WTC11 (cell line): ENCODE measurements around the gene COPZ2. TPM values are rescaled to one million over a fixed set of nuclear protein-coding genes. Genes with fewer than 3 reads are reported as not detected.

ENCODE experiments used
- AR ChIP-seq: fragments of 250-450 bp; sonication (Bioruptor Pico); IDR thresholded peaks from 2 replicates; pipeline ENCODE4 v1.9.0; 2021; ENCODE audit warnings: mild to moderate bottlenecking
- ATF3 ChIP-seq: sonication (generic); formaldehyde crosslinking; conservative IDR thresholded peaks from 2 replicates; pipeline ENCODE4 v1.8.1; 2022; ENCODE audit warnings: mild to moderate bottlenecking, missing genetic modification reagents
- CREB1 ChIP-seq: sonication (generic); formaldehyde crosslinking; IDR thresholded peaks from 2 replicates; pipeline ENCODE4 v1.8.0; 2023; ENCODE audit warnings: mild to moderate bottlenecking, missing genetic modification reagents
- E2F1 ChIP-seq: sonication (generic); formaldehyde crosslinking; IDR thresholded peaks from 2 replicates; pipeline ENCODE4 v1.8.0; 2022; ENCODE audit warnings: mild to moderate bottlenecking, missing genetic modification reagents
- E2F5 ChIP-seq: sonication (generic); formaldehyde crosslinking; IDR thresholded peaks from 2 replicates; pipeline ENCODE4 v1.8.1; 2022; ENCODE audit warnings: mild to moderate bottlenecking, moderate library complexity, missing genetic modification reagents
- ELF4 ChIP-seq: sonication (generic); formaldehyde crosslinking; IDR thresholded peaks from 2 replicates; pipeline ENCODE4 v1.8.1; 2022; ENCODE audit warnings: low read depth, mild to moderate bottlenecking, moderate library complexity, missing genetic modification reagents
- FOXK1 ChIP-seq: sonication (generic); formaldehyde crosslinking; IDR thresholded peaks from 2 replicates; pipeline ENCODE4 v1.8.0; 2022; ENCODE audit warnings: mild to moderate bottlenecking, moderate library complexity, missing genetic modification reagents
- GABPB1 ChIP-seq: sonication (generic); formaldehyde crosslinking; IDR thresholded peaks from 2 replicates; pipeline ENCODE4 v1.8.1; 2023; ENCODE audit warnings: mild to moderate bottlenecking, missing genetic modification reagents
- MAX ChIP-seq: sonication (generic); formaldehyde crosslinking; IDR thresholded peaks from 2 replicates; pipeline ENCODE4 v1.8.0; 2022; ENCODE audit warnings: mild to moderate bottlenecking, missing genetic modification reagents
- MXD4 ChIP-seq: fragments of 250-450 bp; sonication (Bioruptor Pico); IDR thresholded peaks from 2 replicates; pipeline ENCODE4 v1.8.0; 2021; ENCODE audit warnings: mild to moderate bottlenecking, moderate library complexity, borderline replicate concordance
- NR2C2 ChIP-seq: sonication (generic); formaldehyde crosslinking; IDR thresholded peaks from 2 replicates; pipeline ENCODE4 v1.8.0; 2022; ENCODE audit warnings: mild to moderate bottlenecking, missing genetic modification reagents
- OVOL2 ChIP-seq: fragments of 250-450 bp; sonication (Bioruptor Pico); IDR thresholded peaks from 2 replicates; pipeline ENCODE4 v1.9.0; 2021; ENCODE audit warnings: mild to moderate bottlenecking, borderline replicate concordance
- TP53 ChIP-seq: sonication (generic); formaldehyde crosslinking; IDR thresholded peaks from 2 replicates; pipeline ENCODE4 v1.8.1; 2023; ENCODE audit warnings: mild to moderate bottlenecking, missing genetic modification reagents
- ZNF416 ChIP-seq: fragments of 250-450 bp; sonication (Bioruptor Pico); IDR thresholded peaks from 2 replicates; pipeline ENCODE4 v1.9.0; 2021; ENCODE audit warnings: mild to moderate bottlenecking, inconsistent platforms
- ZNF532 ChIP-seq: fragments of 250-450 bp; sonication (Bioruptor Pico); IDR thresholded peaks from 2 replicates; pipeline ENCODE4 v1.9.0; 2021; ENCODE audit warnings: mild to moderate bottlenecking, borderline replicate concordance
- total RNA-seq: library from RNA; stranded (reverse); gene quantifications from 3 replicates; pipeline ENCODE4 v1.2.3, GENCODE V29; 2021
- TF ChIP-seq, protein P1 (sequence below): fragments of 250-450 bp; sonication (Bioruptor Pico); IDR thresholded peaks from 2 replicates; pipeline ENCODE4 v2.1.2; 2022; ENCODE audit warnings: mild to moderate bottlenecking, moderate library complexity
- TF ChIP-seq, protein P2 (sequence below): sonication (generic); formaldehyde crosslinking; IDR thresholded peaks from 2 replicates; pipeline ENCODE4 v1.8.1; 2023; ENCODE audit warnings: mild to moderate bottlenecking, missing genetic modification reagents, moderate library complexity
- TF ChIP-seq, protein P3 (sequence below): sonication (generic); formaldehyde crosslinking; IDR thresholded peaks from 2 replicates; pipeline ENCODE4 v1.8.0; 2023; ENCODE audit warnings: missing genetic modification reagents, mild to moderate bottlenecking, borderline replicate concordance
- TF ChIP-seq, protein P4 (sequence below): sonication (generic); formaldehyde crosslinking; IDR thresholded peaks from 2 replicates; pipeline ENCODE4 v1.8.0; 2022; ENCODE audit warnings: mild to moderate bottlenecking, missing genetic modification reagents

Gene COPZ2
- total RNA-seq, 1 experiment from 2014 or later = 0.44 TPM

GRCh38 chr17:48055531-48056245, 18.1 kb upstream of the COPZ2 start (continued):
- TF ChIP-seq ZNF532 (CRISPR knock-in tag) = 0 out of 2 replicates have a peak, but pooled peaks have one; percentile 50
- TF ChIP-seq NR2C2 (CRISPR knock-in tag) = no peak
- TF ChIP-seq MAX (CRISPR knock-in tag) = peak; percentile 83; the same call in 1 of the 2 replicates
- TF ChIP-seq ZNF416 (CRISPR knock-in tag) = 0 out of 2 replicates have a peak, but pooled peaks have one; percentile 0
- TF ChIP-seq ELF4 = no peak
- TF ChIP-seq OVOL2 (CRISPR knock-in tag) = no peak
- TF ChIP-seq, protein P1, sequence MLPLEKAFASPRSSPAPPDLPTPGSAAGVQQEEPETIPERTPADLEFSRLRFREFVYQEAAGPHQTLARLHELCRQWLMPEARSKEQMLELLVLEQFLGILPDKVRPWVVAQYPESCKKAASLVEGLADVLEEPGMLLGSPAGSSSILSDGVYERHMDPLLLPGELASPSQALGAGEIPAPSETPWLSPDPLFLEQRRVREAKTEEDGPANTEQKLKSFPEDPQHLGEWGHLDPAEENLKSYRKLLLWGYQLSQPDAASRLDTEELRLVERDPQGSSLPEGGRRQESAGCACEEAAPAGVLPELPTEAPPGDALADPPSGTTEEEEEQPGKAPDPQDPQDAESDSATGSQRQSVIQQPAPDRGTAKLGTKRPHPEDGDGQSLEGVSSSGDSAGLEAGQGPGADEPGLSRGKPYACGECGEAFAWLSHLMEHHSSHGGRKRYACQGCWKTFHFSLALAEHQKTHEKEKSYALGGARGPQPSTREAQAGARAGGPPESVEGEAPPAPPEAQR (CRISPR knock-in tag) = no peak
- TF ChIP-seq E2F1 (CRISPR knock-in tag) = peak; percentile 19; the same call in 1 of the 2 replicates
- TF ChIP-seq, protein P2, sequence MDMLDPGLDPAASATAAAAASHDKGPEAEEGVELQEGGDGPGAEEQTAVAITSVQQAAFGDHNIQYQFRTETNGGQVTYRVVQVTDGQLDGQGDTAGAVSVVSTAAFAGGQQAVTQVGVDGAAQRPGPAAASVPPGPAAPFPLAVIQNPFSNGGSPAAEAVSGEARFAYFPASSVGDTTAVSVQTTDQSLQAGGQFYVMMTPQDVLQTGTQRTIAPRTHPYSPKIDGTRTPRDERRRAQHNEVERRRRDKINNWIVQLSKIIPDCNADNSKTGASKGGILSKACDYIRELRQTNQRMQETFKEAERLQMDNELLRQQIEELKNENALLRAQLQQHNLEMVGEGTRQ (CRISPR knock-in tag) = no peak; the same call in 1 of the 2 replicates
- TF ChIP-seq ATF3 (CRISPR knock-in tag) = peak; percentile 74; the same call in 1 of the 2 replicates
- TF ChIP-seq MXD4 (CRISPR knock-in tag) = no peak
- 0 out of 2 replicates have a peak, but pooled peaks have one; percentile 36 for TF ChIP-seq E2F5 (CRISPR knock-in tag)
- TF ChIP-seq FOXK1 (CRISPR knock-in tag) = 0 out of 2 replicates have a peak, but pooled peaks have one; percentile 28
- TF ChIP-seq GABPB1 = peak; percentile 97
- TF ChIP-seq TP53 = no peak
- TF ChIP-seq, protein P3, sequence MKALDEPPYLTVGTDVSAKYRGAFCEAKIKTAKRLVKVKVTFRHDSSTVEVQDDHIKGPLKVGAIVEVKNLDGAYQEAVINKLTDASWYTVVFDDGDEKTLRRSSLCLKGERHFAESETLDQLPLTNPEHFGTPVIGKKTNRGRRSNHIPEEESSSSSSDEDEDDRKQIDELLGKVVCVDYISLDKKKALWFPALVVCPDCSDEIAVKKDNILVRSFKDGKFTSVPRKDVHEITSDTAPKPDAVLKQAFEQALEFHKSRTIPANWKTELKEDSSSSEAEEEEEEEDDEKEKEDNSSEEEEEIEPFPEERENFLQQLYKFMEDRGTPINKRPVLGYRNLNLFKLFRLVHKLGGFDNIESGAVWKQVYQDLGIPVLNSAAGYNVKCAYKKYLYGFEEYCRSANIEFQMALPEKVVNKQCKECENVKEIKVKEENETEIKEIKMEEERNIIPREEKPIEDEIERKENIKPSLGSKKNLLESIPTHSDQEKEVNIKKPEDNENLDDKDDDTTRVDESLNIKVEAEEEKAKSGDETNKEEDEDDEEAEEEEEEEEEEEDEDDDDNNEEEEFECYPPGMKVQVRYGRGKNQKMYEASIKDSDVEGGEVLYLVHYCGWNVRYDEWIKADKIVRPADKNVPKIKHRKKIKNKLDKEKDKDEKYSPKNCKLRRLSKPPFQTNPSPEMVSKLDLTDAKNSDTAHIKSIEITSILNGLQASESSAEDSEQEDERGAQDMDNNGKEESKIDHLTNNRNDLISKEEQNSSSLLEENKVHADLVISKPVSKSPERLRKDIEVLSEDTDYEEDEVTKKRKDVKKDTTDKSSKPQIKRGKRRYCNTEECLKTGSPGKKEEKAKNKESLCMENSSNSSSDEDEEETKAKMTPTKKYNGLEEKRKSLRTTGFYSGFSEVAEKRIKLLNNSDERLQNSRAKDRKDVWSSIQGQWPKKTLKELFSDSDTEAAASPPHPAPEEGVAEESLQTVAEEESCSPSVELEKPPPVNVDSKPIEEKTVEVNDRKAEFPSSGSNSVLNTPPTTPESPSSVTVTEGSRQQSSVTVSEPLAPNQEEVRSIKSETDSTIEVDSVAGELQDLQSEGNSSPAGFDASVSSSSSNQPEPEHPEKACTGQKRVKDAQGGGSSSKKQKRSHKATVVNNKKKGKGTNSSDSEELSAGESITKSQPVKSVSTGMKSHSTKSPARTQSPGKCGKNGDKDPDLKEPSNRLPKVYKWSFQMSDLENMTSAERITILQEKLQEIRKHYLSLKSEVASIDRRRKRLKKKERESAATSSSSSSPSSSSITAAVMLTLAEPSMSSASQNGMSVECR (CRISPR knock-in tag) = no peak
- no peak for TF ChIP-seq AR (CRISPR knock-in tag)
- TF ChIP-seq, protein P4, sequence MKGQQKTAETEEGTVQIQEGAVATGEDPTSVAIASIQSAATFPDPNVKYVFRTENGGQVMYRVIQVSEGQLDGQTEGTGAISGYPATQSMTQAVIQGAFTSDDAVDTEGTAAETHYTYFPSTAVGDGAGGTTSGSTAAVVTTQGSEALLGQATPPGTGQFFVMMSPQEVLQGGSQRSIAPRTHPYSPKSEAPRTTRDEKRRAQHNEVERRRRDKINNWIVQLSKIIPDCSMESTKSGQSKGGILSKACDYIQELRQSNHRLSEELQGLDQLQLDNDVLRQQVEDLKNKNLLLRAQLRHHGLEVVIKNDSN (CRISPR knock-in tag) = peak; percentile 5; the same call in 1 of the 2 replicates
- TF ChIP-seq CREB1 (CRISPR knock-in tag) = peak; percentile 20; the same call in 1 of the 2 replicates
